PC-9 (cell line): Measurements from ENCODE around the gene HOXA4. TPM values are rescaled to one million over a fixed set of nuclear protein-coding genes. Genes with fewer than 3 reads are reported as not detected.

ENCODE experiments used
- BruUV-seq: library from RNA; stranded (reverse); fragments of 400-500 nt; replicated peaks from 2 replicates; lab custom pipeline; 2021; lab: Mats Ljungman, UMichigan
- CTCF ChIA-PET: fragments of 300-600 bp; sonication (Branson Sonifier 250); formaldehyde crosslinking; loops from one replicate; lab custom pipeline; 2022; ENCODE audit warnings: antibody characterized with exemption; lab: Charles Lee
- POLR2A ChIA-PET: fragments of 300-600 bp; sonication (Branson Sonifier 250); formaldehyde crosslinking; loops from one replicate; lab custom pipeline; 2022; ENCODE audit warnings: antibody characterized with exemption; ENCODE audit not compliant: unreplicated experiment; lab: Charles Lee
- DNase-seq, 2 experiments: peaks; one replicate each; pipeline versions ENCODE4 v3.0.0 to v3.0.0-alpha.2; 2015 to 2022; ENCODE audit warnings: mixed read lengths in 1 of 2
- H2AFZ ChIP-seq: fragments of 200-600 bp; sonication (generic); 2 replicates; pipeline ENCODE4 v1.8.1; 2017; ENCODE audit warnings: antibody characterized with exemption
- H3F3A ChIP-seq: fragments of 200-600 bp; sonication (generic); 2 replicates; pipeline ENCODE4 v1.8.1; 2017; ENCODE audit warnings: antibody characterized with exemption, mild to moderate bottlenecking, low read depth; ENCODE audit not compliant: insufficient read depth
- H3K27ac ChIP-seq: fragments of 200-600 bp; sonication (generic); 2 replicates; pipeline ENCODE4 v1.6.1; 2016; ENCODE audit warnings: mixed run types
- H3K27me3 ChIP-seq: fragments of 200-600 bp; sonication (generic); 2 replicates; pipeline ENCODE4 v1.6.1; 2016; ENCODE audit warnings: low read depth, mixed run types; ENCODE audit not compliant: insufficient read depth
- H3K36me3 ChIP-seq: fragments of 200-600 bp; sonication (generic); 2 replicates; pipeline ENCODE4 v1.6.1; 2016; ENCODE audit warnings: low read depth, mixed run types
- H3K4me1 ChIP-seq: fragments of 200-600 bp; sonication (generic); replicated peaks from 2 replicates; pipeline ENCODE4 v1.6.1; 2016; ENCODE audit warnings: mixed run types; ENCODE audit not compliant: insufficient read depth
- H3K4me2 ChIP-seq: fragments of 200-600 bp; sonication (generic); 2 replicates; pipeline ENCODE4 v1.6.1; 2017; ENCODE audit warnings: mixed run types
- H3K4me3 ChIP-seq: fragments of 200-600 bp; sonication (generic); 2 replicates; pipeline ENCODE4 v1.6.1; 2016; ENCODE audit warnings: mixed run types
- H3K79me2 ChIP-seq: fragments of 200-600 bp; sonication (generic); 2 replicates; pipeline ENCODE4 v1.6.1; 2017; ENCODE audit warnings: low read depth, mixed run types
- H3K9me2 ChIP-seq: fragments of 200-600 bp; sonication (generic); 2 replicates; pipeline ENCODE4 v1.8.1; 2017; ENCODE audit warnings: mild to moderate bottlenecking; ENCODE audit not compliant: insufficient read depth
- H3K9me3 ChIP-seq: fragments of 200-600 bp; sonication (generic); 2 replicates; pipeline ENCODE4 v1.8.1; 2016; ENCODE audit warnings: low read depth; ENCODE audit not compliant: insufficient read depth
- H4K20me1 ChIP-seq: fragments of 200-600 bp; sonication (generic); 2 replicates; pipeline ENCODE4 v1.8.1; 2017; ENCODE audit not compliant: insufficient read depth
- EZH2 ChIP-seq: fragments of 200-600 bp; sonication (generic); IDR thresholded peaks from 2 replicates; pipeline ENCODE4 v1.8.0; 2017; ENCODE audit warnings: antibody characterized with exemption, low read depth
- intact Hi-C: fragments of 100-400 bp; cut with micrococcal nuclease; formaldehyde crosslinking; loops from one replicate; pipeline ENCODE4 v1.10.0; 2022; ENCODE audit not compliant: unreplicated experiment
- total RNA-seq: library from RNA; stranded (reverse); gene quantifications from 2 replicates; pipeline ENCODE4 v1.2.3, GENCODE V29; 2021
- TF ChIP-seq, protein P1 (sequence below): fragments of 200-600 bp; sonication (generic); conservative IDR thresholded peaks from 2 replicates; pipeline ENCODE4 v1.6.1; 2017; ENCODE audit warnings: mixed run types, antibody characterized with exemption, mild to moderate bottlenecking, moderate library complexity

HOXA4 gene
- total RNA-seq, 1 experiment from 2014 or later, result not detected

DNA sequence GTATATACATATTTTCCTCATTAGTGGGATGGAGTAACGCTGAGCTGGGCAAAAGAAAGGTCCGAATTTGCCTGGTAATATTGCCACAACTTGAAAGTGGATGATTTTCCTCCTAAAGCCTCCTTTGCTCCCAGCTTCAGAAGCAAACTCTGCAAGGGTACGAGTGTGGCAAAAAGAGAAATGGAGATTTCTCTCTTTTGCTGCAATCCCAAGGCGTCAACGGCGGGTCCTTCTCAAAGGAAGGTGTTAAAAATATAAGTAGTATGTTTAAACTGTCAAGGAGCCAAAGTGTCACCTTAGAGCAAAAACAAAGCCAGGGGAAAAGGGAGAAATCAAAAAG is 15.7 kb downstream of the HOXA4 start:
- peaks cover 39% of the 10 kb centered on the region for H3K36me3 ChIP-seq
- TF ChIP-seq EZH2, result no peak
- TF ChIP-seq, protein P1, sequence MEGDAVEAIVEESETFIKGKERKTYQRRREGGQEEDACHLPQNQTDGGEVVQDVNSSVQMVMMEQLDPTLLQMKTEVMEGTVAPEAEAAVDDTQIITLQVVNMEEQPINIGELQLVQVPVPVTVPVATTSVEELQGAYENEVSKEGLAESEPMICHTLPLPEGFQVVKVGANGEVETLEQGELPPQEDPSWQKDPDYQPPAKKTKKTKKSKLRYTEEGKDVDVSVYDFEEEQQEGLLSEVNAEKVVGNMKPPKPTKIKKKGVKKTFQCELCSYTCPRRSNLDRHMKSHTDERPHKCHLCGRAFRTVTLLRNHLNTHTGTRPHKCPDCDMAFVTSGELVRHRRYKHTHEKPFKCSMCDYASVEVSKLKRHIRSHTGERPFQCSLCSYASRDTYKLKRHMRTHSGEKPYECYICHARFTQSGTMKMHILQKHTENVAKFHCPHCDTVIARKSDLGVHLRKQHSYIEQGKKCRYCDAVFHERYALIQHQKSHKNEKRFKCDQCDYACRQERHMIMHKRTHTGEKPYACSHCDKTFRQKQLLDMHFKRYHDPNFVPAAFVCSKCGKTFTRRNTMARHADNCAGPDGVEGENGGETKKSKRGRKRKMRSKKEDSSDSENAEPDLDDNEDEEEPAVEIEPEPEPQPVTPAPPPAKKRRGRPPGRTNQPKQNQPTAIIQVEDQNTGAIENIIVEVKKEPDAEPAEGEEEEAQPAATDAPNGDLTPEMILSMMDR, result no peak
- H3K9me3 ChIP-seq, result no peaks in the 10 kb centered on the region
- H3F3A ChIP-seq, result peaks cover 70% of the 10 kb centered on the region
- peak overlapping the region; percentile 95 for H3K27ac ChIP-seq
- intact Hi-C loops, result loop anchor here (1.0 to 10.0 kb wide), 6 partner anchors 33 to 630 kb away; partner anchors contain the start of genes SKAP2 and TAX1BP1
- no peaks in the 10 kb centered on the region for H4K20me1 ChIP-seq
- CTCF ChIA-PET, result interaction anchor here (0.7 kb wide), 1 partner anchor 450 kb away, joined by 4 read pairs; no protein-coding TSS in a partner anchor
- no TSS peak for BruUV-seq
- no peak for DNase-seq
- POLR2A ChIA-PET, result interaction anchor here (0.7 to 1.2 kb wide), 2 partner anchors 33 to 251 kb away, joined by 3 read pairs; no protein-coding TSS in a partner anchor
- peak overlapping the region; percentile 90 for H3K4me3 ChIP-seq
- H3K4me2 ChIP-seq, result peak overlapping the region; percentile 98
- no peaks in the 10 kb centered on the region for H3K27me3 ChIP-seq
- peak overlapping the region; percentile 70; the same call in 1 of the 2 replicates for H2AFZ ChIP-seq
- H3K79me2 ChIP-seq, result peaks cover 86% of the 10 kb centered on the region
- H3K9me2 ChIP-seq, result no peaks in the 10 kb centered on the region
- H3K4me1 ChIP-seq, result peaks cover 42% of the 10 kb centered on the region

GRCh38 chr7:27113991-27114769 is 16.4 kb downstream of the HOXA4 start:
- Histone ChIP-seq H3K4me2 (peak overlapping the region; percentile 98), H3K9me2 (no peaks in the 10 kb centered on the region), H3K36me3 (peaks cover 45% of the 10 kb centered on the region), H3K79me2 (peaks cover 92% of the 10 kb centered on the region), H3K27me3 (no peaks in the 10 kb centered on the region), H3K27ac (peak overlapping the region; percentile 95), H3F3A (peaks cover 63% of the 10 kb centered on the region), H2AFZ (peak overlapping the region; percentile 60), H4K20me1 (no peaks in the 10 kb centered on the region), H3K9me3 (no peaks in the 10 kb centered on the region), H3K4me1 (peaks cover 48% of the 10 kb centered on the region), H3K4me3 (peak overlapping the region; percentile 90)
- POLR2A ChIA-PET, result interaction anchor here (0.5 to 1.2 kb wide), 9 partner anchors 27 to 289 kb away, joined by 3 to 12 read pairs (median 3); no protein-coding TSS in a partner anchor
- CTCF ChIA-PET, result interaction anchor here (0.7 kb wide), 2 partner anchors 449 to 565 kb away, joined by 3 to 4 read pairs; no protein-coding TSS in a partner anchor
- intact Hi-C loops, result loop anchor here (1.0 to 10.0 kb wide), 4 partner anchors 41 to 631 kb away; partner anchors contain the start of gene TAX1BP1
- TF ChIP-seq, protein P1, result no peak; the same call in 1 of the 2 replicates
- no peak for TF ChIP-seq EZH2
- DNase-seq, result peak; percentile 71 to 73
- BruUV-seq, result TSS peak; percentile 49
